ENCODE results near the gene RREB1. TPM values are rescaled to one million over a fixed set of nuclear protein-coding genes. Genes with fewer than 3 reads are reported as not detected.

RREB1 gene
- polyA plus RNA-seq, 1 donor (not counting 4 experiments of a cell fraction or from before 2014, with no cell fraction given): 6.1 TPM

GRCh38 chr6:7122684-7123083 lies 14.9 kb downstream of the RREB1 start:
- Histone ChIP-seq H3K9me1 (ENCODE audit: control insufficient read depth, extremely low read depth, insufficient read depth, low read length) (no peaks in the 10 kb centered on the region), H3K9ac (ENCODE audit: control insufficient read depth, extremely low read depth, insufficient read depth, low read length) (no peak overlapping the region), H3K27me3 (ENCODE audit: control insufficient read depth, extremely low read depth, insufficient read depth, low read length) (no peaks in the 10 kb centered on the region), H3K79me2 (ENCODE audit: control insufficient read depth, insufficient read depth, low read length) (peaks cover 98% of the 10 kb centered on the region), H4K20me1 (ENCODE audit: control insufficient read depth, extremely low read depth, insufficient read depth, low read length) (no peaks in the 10 kb centered on the region), H3K9me3 (ENCODE audit: control insufficient read depth, low read depth, low read length) (no peaks in the 10 kb centered on the region), H3K4me3 (ENCODE audit: control insufficient read depth in 2 of 3, extremely low read depth in 1 of 3, insufficient read depth in 2 of 3, low read depth in 1 of 3, low read length in 3 of 3) (no peak overlapping the region), H3K27ac (ENCODE audit: control insufficient read depth, insufficient read depth, low read length) (no peak overlapping the region), H3K4me2 (ENCODE audit: control insufficient read depth, extremely low read depth, insufficient read depth, low read depth, low read length) (no peak overlapping the region), H2AFZ (ENCODE audit: control insufficient read depth, low read length) (no peak overlapping the region), H3K36me3 (ENCODE audit: control insufficient read depth in 2 of 2, extremely low read depth in 1 of 2, insufficient read depth in 2 of 2, low read length in 2 of 2) (peaks cover 4 to 19% of the 10 kb centered on the region in 2 experiments), H3K4me1 (ENCODE audit: control insufficient read depth, extremely low read depth, insufficient read depth, low read length) (peaks cover 13% of the 10 kb centered on the region)
- TF ChIP-seq CTCF (optimal IDR thresholded peaks at IDR 0.05 in 1 of 3, IDR thresholded peaks at IDR 0.05 in 1 of 3, conservative IDR thresholded peaks at IDR 0.05 in 1 of 3; ENCODE audit: extremely low read depth in 1 of 3, insufficient read depth in 2 of 3, low read length in 3 of 3) (no peak), EZH2 (IDR thresholded peaks at IDR 0.05; ENCODE audit: low read length) (no peak)
- FAIRE-seq: no peak
- dilution Hi-C loops (cut with MboI; ENCODE audit: extremely low pct_ligation_motif_present, low sequenced_read_pairs): no loop called here
- DNase-seq (ENCODE audit: low read depth, low spot score): no peak

GRCh38 chr6:7124114-7124513 lies 16.4 kb downstream of the RREB1 start:
- no peak for TF ChIP-seq CTCF (optimal IDR thresholded peaks at IDR 0.05 in 1 of 3, IDR thresholded peaks at IDR 0.05 in 1 of 3, conservative IDR thresholded peaks at IDR 0.05 in 1 of 3; ENCODE audit: extremely low read depth in 1 of 3, insufficient read depth in 2 of 3, low read length in 3 of 3)
- TF ChIP-seq EZH2 (IDR thresholded peaks at IDR 0.05; ENCODE audit: low read length): no peak
- DNase-seq (ENCODE audit: low read depth, low spot score) (no peak), FAIRE-seq (no peak)
- dilution Hi-C loops (cut with MboI; ENCODE audit: extremely low pct_ligation_motif_present, low sequenced_read_pairs): no loop called here
- Histone ChIP-seq H3K27ac (ENCODE audit: control insufficient read depth, insufficient read depth, low read length) (no peak overlapping the region), H3K4me3 (ENCODE audit: control insufficient read depth in 2 of 3, extremely low read depth in 1 of 3, insufficient read depth in 2 of 3, low read depth in 1 of 3, low read length in 3 of 3) (no peak overlapping the region), H3K36me3 (ENCODE audit: control insufficient read depth in 2 of 2, extremely low read depth in 1 of 2, insufficient read depth in 2 of 2, low read length in 2 of 2) (peaks cover 4 to 19% of the 10 kb centered on the region in 2 experiments), H3K79me2 (ENCODE audit: control insufficient read depth, insufficient read depth, low read length) (peaks cover 96% of the 10 kb centered on the region), H3K9me1 (ENCODE audit: control insufficient read depth, extremely low read depth, insufficient read depth, low read length) (no peaks in the 10 kb centered on the region), H4K20me1 (ENCODE audit: control insufficient read depth, extremely low read depth, insufficient read depth, low read length) (no peaks in the 10 kb centered on the region), H3K4me1 (ENCODE audit: control insufficient read depth, extremely low read depth, insufficient read depth, low read length) (peaks cover 28% of the 10 kb centered on the region), H3K27me3 (ENCODE audit: control insufficient read depth, extremely low read depth, insufficient read depth, low read length) (no peaks in the 10 kb centered on the region), H3K9me3 (ENCODE audit: control insufficient read depth, low read depth, low read length) (no peaks in the 10 kb centered on the region), H2AFZ (ENCODE audit: control insufficient read depth, low read length) (no peak overlapping the region), H3K9ac (ENCODE audit: control insufficient read depth, extremely low read depth, insufficient read depth, low read length) (no peak overlapping the region), H3K4me2 (ENCODE audit: control insufficient read depth, extremely low read depth, insufficient read depth, low read depth, low read length) (no peak overlapping the region)

Measured in keratinocyte (primary cell).